HL-60/S4 treated with phorbol 12-myristate 13-acetate at 8.2 ng/mL for 4 days and 3 days (cell line): ENCODE data around the gene LGR4.

Experiments
- in situ Hi-C: fragments of 300-500 bp; cut with MboI; formaldehyde crosslinking; loops from 2 replicates; pipeline ENCODE4 v1.15.0; 2022; ENCODE audit warnings: low sequenced_read_pairs

The LGR4 gene

GRCh38 chr11:27433742-27434141, 38.8 kb downstream of the LGR4 start:
- in situ Hi-C loops: no loop called here

DNA sequence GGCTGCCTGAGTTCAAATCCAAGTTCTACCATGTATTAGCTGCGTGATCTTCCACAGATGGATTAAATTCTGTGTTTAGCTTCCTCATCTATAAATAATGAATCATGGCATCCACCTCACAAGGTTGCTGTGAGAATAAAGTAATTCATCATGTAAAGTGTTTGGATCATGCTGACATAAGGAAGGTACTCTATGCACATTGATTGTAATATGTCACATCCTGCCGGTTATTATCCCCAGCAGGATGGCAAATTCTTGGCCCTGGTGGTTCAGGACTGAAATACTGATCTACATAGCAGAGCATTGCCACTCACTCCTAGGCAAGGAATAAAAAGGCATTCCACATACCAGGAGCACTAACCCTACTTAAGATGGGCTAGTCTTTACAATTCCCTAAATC, 40.8 kb downstream of the LGR4 start:
- in situ Hi-C loops: no loop called here

DNA sequence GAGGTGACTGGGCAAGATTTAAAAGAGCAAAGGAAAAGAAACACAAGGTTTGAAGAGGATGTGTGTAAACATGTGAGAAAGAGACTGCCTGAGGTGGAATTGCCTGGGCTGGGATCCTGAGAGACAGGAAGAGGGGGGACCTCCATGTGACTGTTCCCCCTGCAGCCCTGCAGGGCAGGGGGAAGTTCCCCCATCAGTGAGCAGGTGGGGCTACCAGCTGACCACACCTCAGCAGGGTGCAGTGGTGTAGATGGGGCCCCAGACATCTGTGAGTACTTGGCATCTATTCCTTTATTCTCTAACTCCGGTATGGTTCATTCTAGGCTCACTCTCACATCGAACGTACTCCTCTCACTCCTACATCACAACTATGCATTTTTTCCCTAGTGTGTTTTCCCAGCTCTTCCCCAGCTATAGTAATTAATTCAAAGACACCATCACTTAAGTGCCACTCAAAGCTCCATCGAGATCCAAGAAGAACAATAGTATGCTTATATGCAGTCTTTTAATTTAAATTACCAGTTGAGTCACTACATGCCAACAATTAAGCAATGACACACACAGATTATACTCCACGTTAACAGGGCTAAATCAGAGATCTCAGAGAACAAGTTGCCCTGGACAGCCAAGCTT, 42.7 kb downstream of the LGR4 start:
- in situ Hi-C loops: no loop called here

- in situ Hi-C loops: no loop called here
Observed at GRCh38 chr11:27427183-27427980, 45.2 kb downstream of the LGR4 start.

DNA sequence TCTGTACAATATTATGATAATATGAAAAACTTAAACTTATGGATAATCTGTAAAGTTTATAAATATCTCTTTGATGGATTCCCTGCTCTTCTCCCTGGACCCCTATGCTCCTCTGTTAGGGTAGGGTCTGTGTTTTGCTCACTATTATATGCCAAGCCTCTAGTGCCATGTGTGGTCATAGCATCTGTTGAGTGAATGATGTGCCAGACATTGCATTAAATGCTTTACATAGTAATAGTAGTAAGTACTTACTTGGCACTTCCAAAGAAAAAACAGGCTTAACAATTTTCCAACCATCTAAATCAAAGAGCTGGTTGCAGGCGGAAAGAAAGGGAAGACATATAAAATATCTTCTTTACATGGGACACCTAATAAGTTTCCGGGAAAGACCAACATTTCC, 46.8 kb downstream of the LGR4 start:
- in situ Hi-C loops: no loop called here

- in situ Hi-C loops: no loop called here
Observed at GRCh38 chr11:27423125-27423524, 49.5 kb downstream of the LGR4 start.

GRCh38 chr11:27421819-27422494, 50.6 kb downstream of the LGR4 start:
- in situ Hi-C loops: no loop called here

DNA sequence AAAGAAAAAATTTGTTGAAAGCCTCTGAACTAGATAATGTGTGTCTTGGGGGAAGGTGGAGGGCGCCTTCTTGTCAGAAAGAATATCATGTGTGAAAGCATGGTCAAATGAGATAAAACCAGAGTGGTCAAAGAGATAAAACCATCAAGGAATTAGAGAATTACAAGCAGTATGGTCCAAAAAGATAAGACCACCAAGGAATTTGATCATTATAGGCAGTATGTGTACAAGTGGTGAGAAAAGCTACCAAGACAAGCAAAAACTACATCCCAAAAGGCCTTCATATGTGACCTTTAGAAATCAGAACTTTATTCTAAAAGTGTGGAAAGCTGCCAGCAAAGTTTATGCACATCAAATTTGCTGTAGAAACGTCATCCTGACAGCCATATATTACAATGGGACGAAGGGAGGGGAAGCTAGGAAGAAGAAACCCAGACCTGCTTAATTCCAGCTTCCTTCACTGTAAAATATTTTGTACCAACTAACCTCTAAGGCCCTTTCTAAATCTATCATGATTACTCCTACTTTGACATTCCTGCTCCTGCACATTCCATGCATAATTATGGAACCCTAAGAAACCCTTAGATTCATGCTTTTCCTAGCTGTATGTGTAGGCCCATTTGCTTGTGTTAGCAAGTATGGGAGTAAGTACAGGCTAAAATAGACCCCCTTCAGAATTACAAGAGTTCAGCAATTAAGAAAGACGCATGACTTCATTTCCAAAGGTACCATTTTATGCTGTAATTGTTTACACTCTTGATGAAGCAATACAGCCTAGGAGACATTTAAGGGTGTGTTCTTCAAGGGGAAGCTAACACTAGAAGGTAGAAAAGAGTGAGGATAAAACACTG, 51.6 kb downstream of the LGR4 start:
- in situ Hi-C loops: no loop called here

GRCh38 chr11:27420217-27420616, 52.4 kb downstream of the LGR4 start:
- in situ Hi-C loops: no loop called here

DNA sequence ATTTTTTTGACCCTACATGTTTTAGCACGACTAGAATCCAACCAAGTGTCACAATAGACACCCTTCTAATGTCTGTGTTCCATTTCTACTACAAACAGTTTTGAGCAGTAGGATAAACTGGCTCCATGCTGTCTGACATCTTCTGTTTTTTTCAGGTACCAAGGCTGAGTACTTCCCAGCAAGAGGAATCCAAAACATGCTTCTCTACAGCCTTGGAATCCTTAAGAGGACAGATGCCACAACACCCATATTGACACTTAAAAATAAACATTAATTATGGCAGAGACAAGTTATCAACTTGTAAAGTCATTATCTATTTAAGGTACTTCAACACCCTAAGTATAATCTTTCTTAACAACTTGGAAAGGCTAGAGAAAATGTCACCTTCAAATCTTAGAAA, 54.2 kb downstream of the LGR4 start:
- in situ Hi-C loops: no loop called here

- in situ Hi-C loops: no loop called here
Observed at GRCh38 chr11:27416568-27417176, 55.9 kb downstream of the LGR4 start.

- in situ Hi-C loops: no loop called here
Observed at GRCh38 chr11:27414644-27415043, 57.9 kb downstream of the LGR4 start.

DNA sequence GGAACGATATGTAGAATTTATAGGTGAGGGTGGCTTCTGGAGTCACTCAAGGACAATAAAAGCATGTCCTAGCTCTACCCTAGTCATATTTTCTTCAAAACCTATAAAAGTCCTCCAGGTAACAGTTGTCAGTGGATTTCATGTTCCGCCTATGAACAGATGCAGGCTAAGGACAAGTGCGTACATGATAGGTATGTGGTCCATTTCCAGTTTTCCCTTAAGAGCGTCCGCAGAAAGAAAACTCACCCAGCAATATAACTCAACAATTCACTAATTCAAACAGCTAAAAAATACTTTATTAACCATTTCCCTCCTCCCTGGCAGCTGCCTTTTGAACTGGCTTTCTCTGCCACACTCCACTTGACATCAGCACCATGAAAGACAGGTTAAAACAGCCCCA, 59.4 kb downstream of the LGR4 start:
- in situ Hi-C loops: no loop called here

DNA sequence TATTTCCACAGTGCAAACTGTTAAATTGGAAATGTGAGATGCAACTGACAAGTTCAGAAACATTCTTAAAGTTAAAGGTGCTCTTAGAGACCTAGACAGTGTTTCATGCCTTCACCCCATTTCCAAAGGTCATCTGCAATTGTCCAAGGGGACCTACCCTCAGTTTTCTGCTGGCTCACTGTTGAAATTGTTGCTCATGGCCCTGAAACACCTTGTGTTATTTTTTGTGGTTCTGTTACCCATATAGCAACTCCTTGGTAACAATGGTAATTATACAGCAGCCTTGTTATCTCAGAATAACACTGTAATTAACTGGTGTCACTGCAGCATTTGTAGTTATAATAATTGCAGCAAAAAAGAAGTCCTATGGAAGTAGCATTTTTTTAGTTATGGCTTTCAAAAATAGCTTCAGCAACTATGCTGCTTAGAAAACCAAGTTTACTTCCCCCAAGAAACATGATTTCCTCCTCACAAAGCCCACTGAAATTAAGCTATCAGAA, 60.3 kb downstream of the LGR4 start:
- in situ Hi-C loops: no loop called here

GRCh38 chr11:27411328-27411727, 61.3 kb downstream of the LGR4 start:
- in situ Hi-C loops: no loop called here

GRCh38 chr11:27410272-27410671, 62.3 kb downstream of the LGR4 start:
- in situ Hi-C loops: no loop called here

GRCh38 chr11:27409742-27410141, 62.8 kb downstream of the LGR4 start:
- in situ Hi-C loops: no loop called here

GRCh38 chr11:27409049-27409448, 63.5 kb downstream of the LGR4 start:
- in situ Hi-C loops: no loop called here

DNA sequence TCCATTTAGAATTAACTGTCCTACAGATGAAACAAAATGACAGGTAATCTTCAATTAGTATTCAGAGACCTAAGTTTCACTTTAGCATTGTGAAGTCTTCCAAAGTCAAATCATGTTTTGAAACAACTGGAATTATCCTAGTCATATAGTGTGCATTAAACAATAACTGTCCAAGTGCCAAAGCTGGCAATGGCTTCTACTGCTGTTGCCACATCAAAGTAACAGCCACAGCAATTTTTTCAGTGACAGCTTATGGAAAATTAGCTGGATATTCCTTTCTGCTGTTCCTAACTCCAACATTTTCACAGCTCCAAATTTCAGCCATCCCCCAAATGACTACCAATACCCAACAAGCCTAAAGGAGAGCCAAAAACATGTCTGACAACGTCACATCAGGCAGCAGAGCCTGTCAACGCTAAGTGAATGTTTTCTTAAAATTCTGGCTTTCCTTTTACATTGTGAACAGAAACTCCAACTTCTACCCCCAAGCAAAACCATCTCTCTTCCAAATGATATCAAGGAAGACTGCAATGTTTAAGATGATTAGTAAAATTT, 64.3 kb downstream of the LGR4 start:
- in situ Hi-C loops: no loop called here
